ENCODE measurements around the gene SNAP25.

The SNAP25 gene

DNA sequence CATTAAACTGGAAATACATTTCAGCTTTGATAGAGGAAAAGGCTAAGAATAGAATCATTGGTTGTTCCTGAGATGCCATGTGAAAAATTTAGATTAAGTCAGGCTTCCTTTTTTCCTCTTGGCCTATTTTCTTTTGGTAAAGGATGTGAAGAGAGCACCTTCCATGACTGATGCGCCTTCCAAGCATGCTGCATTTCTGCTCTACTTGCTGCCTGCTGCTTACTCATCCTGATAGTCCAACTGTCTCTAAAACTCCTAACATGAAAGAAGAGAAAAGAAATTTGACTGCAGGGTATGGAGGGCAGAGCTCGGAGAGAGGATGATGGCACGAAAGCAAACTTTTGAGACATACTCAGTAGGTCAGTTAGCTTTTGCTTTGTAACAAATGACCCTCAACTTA is 28.8 kb downstream of the SNAP25 start:
- DNase-seq (ENCODE audit: extremely low read depth, low read depth): no peak
- TF ChIP-seq, protein P1, sequence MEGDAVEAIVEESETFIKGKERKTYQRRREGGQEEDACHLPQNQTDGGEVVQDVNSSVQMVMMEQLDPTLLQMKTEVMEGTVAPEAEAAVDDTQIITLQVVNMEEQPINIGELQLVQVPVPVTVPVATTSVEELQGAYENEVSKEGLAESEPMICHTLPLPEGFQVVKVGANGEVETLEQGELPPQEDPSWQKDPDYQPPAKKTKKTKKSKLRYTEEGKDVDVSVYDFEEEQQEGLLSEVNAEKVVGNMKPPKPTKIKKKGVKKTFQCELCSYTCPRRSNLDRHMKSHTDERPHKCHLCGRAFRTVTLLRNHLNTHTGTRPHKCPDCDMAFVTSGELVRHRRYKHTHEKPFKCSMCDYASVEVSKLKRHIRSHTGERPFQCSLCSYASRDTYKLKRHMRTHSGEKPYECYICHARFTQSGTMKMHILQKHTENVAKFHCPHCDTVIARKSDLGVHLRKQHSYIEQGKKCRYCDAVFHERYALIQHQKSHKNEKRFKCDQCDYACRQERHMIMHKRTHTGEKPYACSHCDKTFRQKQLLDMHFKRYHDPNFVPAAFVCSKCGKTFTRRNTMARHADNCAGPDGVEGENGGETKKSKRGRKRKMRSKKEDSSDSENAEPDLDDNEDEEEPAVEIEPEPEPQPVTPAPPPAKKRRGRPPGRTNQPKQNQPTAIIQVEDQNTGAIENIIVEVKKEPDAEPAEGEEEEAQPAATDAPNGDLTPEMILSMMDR (IDR thresholded peaks at IDR 0.05; ENCODE audit: low read depth, low read length, missing control alignments): no peak

DNA sequence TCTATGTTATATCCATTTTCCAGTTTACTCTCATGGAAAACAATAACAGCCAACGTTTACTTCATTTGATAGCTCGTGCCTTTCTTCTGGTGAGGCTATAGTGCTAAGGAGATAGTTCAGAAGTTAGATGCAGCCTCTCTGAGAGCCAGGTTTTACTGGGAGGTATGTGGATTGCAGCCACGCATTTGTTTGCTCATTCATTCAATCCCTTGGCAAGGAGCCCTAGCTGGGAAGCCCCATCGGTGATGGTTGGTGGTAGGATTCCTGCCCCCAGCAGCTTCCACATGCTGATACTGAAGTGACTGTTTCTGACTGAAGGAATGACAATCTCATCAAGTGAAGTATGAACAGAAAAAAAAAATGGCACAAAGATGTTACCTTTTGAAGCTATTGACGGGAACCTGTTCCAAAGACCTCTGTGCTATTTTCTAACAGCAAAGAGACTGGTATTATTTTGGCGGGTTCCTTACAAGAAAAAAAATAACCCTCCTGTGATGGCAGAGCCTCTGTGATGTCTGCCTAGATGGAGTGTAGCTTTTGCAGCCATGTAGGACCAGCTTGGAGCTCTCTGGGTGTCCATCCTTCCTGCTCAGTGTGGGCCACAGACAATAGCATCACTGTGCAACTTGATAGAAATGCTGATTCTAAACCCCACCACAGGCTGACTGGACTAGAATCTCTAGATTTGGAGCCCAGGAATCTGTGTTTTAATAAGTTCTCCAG is 30.6 kb downstream of the SNAP25 start:
- no peak for DNase-seq (ENCODE audit: extremely low read depth, low read depth)
- H3K4me3 ChIP-seq (replicated peaks; ENCODE audit: low read depth, low read length): no peak overlapping the region
- TF ChIP-seq, protein P1 (IDR thresholded peaks at IDR 0.05; ENCODE audit: low read depth, low read length, missing control alignments): no peak

More for the DNA sequence above, 28.8 kb downstream of the SNAP25 start:
- H3K4me3 ChIP-seq (replicated peaks; ENCODE audit: low read depth, low read length): no peak overlapping the region

DNA sequence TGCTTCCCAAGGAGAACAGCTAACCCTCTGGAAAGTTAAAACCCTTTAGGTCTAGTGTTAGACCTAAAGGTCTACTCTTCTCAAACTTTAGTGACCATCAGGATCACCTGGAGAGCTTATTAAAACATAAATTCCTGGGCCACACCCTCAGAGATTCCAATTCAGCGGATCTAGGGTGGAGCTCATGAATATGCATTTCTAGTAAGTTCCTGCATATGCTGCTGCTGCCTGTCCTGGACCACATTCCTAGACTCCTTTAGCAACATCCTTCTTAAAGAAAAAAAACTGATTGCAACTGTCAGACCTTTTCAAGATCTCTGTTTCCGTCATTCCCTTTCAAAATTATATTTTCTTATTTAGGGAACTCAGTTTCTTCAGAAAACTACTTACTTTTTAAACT is 31.2 kb downstream of the SNAP25 start:
- H3K4me3 ChIP-seq (replicated peaks; ENCODE audit: low read depth, low read length): no peak overlapping the region
- DNase-seq (ENCODE audit: extremely low read depth, low read depth): no peak
- TF ChIP-seq, protein P1 (IDR thresholded peaks at IDR 0.05; ENCODE audit: low read depth, low read length, missing control alignments): no peak

DNA sequence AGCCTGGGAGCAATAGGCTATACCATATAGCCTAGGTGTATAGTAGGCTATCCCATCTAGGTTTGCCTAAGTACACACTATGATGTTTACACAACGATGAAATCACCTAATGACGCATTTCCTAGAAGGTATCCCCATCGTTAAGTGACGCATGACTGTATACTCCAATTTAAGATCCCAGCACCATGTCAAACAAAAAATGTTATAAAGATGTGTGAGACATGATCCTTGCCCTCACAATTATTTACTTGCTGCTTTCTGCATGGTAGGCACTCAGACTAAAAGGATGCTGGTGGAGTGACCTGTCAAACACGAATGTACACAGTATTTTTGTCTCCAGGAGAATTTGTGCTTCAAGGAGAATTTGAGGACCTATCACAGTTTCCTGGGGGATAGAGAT is 32.3 kb downstream of the SNAP25 start:
- no peak for DNase-seq (ENCODE audit: extremely low read depth, low read depth)
- H3K4me3 ChIP-seq (replicated peaks; ENCODE audit: low read depth, low read length): no peak overlapping the region
- TF ChIP-seq, protein P1 (IDR thresholded peaks at IDR 0.05; ENCODE audit: low read depth, low read length, missing control alignments): no peak

DNA sequence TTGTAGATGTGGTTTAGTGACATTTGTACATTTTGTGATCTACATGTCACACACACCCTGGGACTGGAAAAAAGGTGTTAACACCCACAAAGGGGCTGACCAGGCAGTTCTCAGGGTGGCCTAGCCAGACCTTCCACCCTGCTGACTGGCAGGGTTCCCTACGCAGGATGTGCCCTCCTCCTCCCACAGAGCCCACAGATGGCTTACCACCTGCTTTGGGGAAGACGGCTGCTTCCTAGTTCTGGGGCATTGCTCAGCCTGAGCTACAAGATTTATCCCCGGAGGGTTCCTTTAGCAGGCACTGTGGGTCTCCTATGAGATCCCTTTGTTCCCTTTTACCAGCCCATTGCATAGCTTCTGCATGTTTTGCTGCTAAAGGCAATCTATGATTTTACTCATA is 35.1 kb downstream of the SNAP25 start:
- no peak overlapping the region for H3K4me3 ChIP-seq (replicated peaks; ENCODE audit: low read depth, low read length)
- no peak for DNase-seq (ENCODE audit: extremely low read depth, low read depth)
- TF ChIP-seq, protein P1 (IDR thresholded peaks at IDR 0.05; ENCODE audit: low read depth, low read length, missing control alignments): no peak

DNA sequence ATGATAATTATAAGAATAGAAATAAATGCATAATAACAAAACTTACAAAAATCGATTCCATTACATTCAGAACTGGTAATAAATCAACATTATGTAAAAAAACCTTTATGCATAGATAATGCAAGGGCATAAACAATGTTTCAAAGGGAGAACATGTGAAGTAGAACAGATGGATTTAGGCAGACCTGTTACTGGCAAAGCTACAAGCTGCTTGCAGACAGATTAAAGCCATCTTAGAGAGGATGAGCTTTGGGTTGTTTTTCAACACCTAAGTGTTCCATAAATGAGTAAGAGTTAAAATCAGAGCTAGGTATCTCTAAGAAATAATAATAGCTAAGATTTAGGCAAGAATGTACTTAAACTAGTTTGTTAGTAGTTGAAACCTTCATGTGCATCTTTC is 37.2 kb downstream of the SNAP25 start:
- TF ChIP-seq, protein P1 (IDR thresholded peaks at IDR 0.05; ENCODE audit: low read depth, low read length, missing control alignments): no peak
- no peak overlapping the region for H3K4me3 ChIP-seq (replicated peaks; ENCODE audit: low read depth, low read length)
- no peak for DNase-seq (ENCODE audit: extremely low read depth, low read depth)

DNA sequence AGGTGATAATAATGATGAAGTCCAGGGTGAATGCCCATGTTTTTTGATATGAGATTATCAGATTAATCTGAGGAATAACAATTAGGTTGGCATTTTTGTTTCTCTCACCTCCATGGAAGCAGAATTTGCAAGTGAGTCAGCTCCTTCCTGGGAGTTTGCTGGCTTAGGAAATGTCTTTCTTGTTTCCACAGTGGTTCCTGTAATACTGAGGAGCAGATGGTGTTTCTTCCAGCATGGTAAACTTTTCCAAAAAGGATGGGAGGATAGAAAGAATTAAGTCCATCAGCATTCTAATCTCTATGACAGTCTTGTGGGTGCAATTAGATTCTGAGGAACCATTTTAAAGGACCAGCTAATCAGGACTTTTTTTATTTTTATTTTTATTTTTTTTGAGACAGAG is 40.5 kb downstream of the SNAP25 start:
- no peak for DNase-seq (ENCODE audit: extremely low read depth, low read depth)
- TF ChIP-seq, protein P1 (IDR thresholded peaks at IDR 0.05; ENCODE audit: low read depth, low read length, missing control alignments): no peak

More for the DNA sequence above, 40.5 kb downstream of the SNAP25 start:
- H3K4me3 ChIP-seq (replicated peaks; ENCODE audit: low read depth, low read length): no peak overlapping the region

Measured in HFF-Myc (cell line).